ENCODE measurements around the gene VPS26A. TPM values are rescaled to one million over a fixed set of nuclear protein-coding genes. Genes with fewer than 3 reads are reported as not detected.

VPS26A gene
- total RNA-seq: 10 to 100 TPM; 33.5 to 66.0 TPM

- H3K27ac Mint-ChIP-seq: peak within 1 kb of the TSS; percentile 95 to 96
- ATAC-seq: peak; percentile 88 to 94
- peak; percentile 99 for DNase-seq (ENCODE audit: low spot score in 2 of 2)
- peaks cover 0 to 7% of the 10 kb centered on the region in 2 donors for H3K36me3 Mint-ChIP-seq
- H3K9me3 Mint-ChIP-seq: no peaks in the 10 kb centered on the region
These were observed at the start of gene VPS26A for GRCh38 chr10:69123747-69124562. VPS26A (plus strand) TSS chr10:69124178; CDS start chr10:69124278, 100 bp downstream.

DNA sequence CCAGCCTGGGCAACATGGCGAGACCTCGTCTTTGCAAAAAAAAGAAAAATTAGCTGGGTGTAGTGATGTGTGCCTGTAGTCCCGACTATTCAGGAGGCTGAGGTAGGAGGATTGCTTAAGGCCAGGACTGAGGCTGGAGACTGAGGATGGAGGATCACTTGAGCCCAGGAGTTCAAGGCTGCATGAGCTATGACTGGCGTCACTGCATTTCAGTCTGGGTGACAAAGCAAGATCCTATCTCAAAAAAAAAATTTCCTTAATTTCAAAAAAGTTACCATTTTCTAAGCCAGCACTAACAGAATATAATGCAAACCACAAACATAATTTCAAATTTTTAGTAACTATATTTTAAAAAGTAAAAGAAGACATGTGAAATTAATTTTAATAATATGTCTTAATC, 49.4 kb upstream of the VPS26A start:
- Mint-ChIP-seq H3K36me3 (no peaks in the 10 kb centered on the region), H3K27ac (peak overlapping the region in 1 of 2 donors; percentile 46), H3K9me3 (no peaks in the 10 kb centered on the region)
- no peak for ATAC-seq
- no peak for DNase-seq (ENCODE audit: low spot score in 2 of 2)

- DNase-seq (ENCODE audit: low spot score in 2 of 2) (no peak), ATAC-seq (no peak)
- H3K36me3 Mint-ChIP-seq: no peaks in the 10 kb centered on the region
- H3K27ac Mint-ChIP-seq: no peak overlapping the region
- no peaks in the 10 kb centered on the region for H3K9me3 Mint-ChIP-seq
These were observed 48.5 kb upstream of the VPS26A start for GRCh38 chr10:69075431-69075830.

- ATAC-seq: no peak
- H3K9me3 Mint-ChIP-seq: no peaks in the 10 kb centered on the region
These were observed 45.7 kb upstream of the VPS26A start for GRCh38 chr10:69078311-69078710.

GRCh38 chr10:69080226-69080625, 43.8 kb upstream of the VPS26A start:
- ATAC-seq: no peak
- no peak overlapping the region for H3K27ac Mint-ChIP-seq
- H3K9me3 Mint-ChIP-seq: no peaks in the 10 kb centered on the region
- DNase-seq (ENCODE audit: low spot score in 2 of 2): no peak
- H3K36me3 Mint-ChIP-seq: peaks cover 0 to 2% of the 10 kb centered on the region in 2 donors

More at GRCh38 chr10:69078311-69078710, 45.7 kb upstream of the VPS26A start:
- Mint-ChIP-seq H3K36me3 (no peaks in the 10 kb centered on the region), H3K27ac (no peak overlapping the region)
- no peak for DNase-seq (ENCODE audit: low spot score in 2 of 2)

DNA sequence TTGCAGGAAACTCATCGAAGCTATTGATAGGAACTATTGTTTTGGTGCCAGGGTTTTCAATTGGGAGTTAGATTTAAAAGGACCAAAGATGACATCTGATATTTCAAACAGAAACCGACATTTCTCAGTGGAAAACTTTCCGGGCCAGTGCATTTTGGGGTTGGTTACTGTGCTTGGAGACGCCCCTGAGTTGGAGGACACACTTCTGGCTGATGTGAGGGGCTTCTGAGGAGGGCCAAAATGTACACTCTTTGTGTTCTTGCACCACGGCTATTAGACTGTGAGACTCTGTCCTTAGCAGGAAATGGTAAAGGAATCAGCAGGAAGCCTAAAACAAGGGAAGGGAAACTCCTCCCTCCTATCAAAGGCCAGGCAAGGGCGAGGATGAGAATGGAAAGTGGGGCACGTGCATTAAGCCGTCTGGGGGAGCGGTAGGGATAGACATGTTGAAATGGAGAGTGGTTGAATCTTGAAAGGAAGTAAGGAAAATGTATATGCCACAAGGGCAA, 37.9 kb upstream of the VPS26A start:
- Mint-ChIP-seq H3K9me3 (peaks cover 0 to 7% of the 10 kb centered on the region in 2 donors), H3K36me3 (peaks cover 18 to 36% of the 10 kb centered on the region in 2 donors), H3K27ac (peak overlapping the region; percentile 89 to 100)
- ATAC-seq (no peak), DNase-seq (ENCODE audit: low spot score in 2 of 2) (no peak)

- Mint-ChIP-seq H3K36me3 (peaks cover 21 to 42% of the 10 kb centered on the region in 2 donors), H3K27ac (peak within 1 kb of the TSS; percentile 98 to 100), H3K9me3 (peaks cover 0 to 7% of the 10 kb centered on the region in 2 donors)
- peak; percentile 73 to 81 for DNase-seq (ENCODE audit: low spot score in 2 of 2)
- peak; percentile 56 to 63 for ATAC-seq
These were observed 36.1 kb upstream of the VPS26A start, which contains the start of gene SRGN for GRCh38 chr10:69087590-69088470. SRGN (plus strand) TSS chr10:69088103; CDS start chr10:69088158, 55 bp downstream.

GRCh38 chr10:69088471-69088769, 35.6 kb upstream of the VPS26A start:
- Mint-ChIP-seq H3K36me3 (peaks cover 21 to 48% of the 10 kb centered on the region in 2 donors), H3K27ac (peak overlapping the region; percentile 98 to 100), H3K9me3 (peaks cover 0 to 7% of the 10 kb centered on the region in 2 donors)
- DNase-seq (ENCODE audit: low spot score in 2 of 2) (peak in 1 of 2 donors; percentile 32), ATAC-seq (peak in 1 of 2 donors; percentile 9)

GRCh38 chr10:69088801-69089501, 35.0 kb upstream of the VPS26A start:
- ATAC-seq: peak; percentile 14 to 28
- DNase-seq (ENCODE audit: low spot score in 2 of 2): peak in 1 of 2 donors; percentile 43
- Mint-ChIP-seq H3K27ac (peak overlapping the region; percentile 98 to 100), H3K9me3 (peaks cover 0 to 7% of the 10 kb centered on the region in 2 donors), H3K36me3 (peaks cover 21 to 50% of the 10 kb centered on the region in 2 donors)

DNA sequence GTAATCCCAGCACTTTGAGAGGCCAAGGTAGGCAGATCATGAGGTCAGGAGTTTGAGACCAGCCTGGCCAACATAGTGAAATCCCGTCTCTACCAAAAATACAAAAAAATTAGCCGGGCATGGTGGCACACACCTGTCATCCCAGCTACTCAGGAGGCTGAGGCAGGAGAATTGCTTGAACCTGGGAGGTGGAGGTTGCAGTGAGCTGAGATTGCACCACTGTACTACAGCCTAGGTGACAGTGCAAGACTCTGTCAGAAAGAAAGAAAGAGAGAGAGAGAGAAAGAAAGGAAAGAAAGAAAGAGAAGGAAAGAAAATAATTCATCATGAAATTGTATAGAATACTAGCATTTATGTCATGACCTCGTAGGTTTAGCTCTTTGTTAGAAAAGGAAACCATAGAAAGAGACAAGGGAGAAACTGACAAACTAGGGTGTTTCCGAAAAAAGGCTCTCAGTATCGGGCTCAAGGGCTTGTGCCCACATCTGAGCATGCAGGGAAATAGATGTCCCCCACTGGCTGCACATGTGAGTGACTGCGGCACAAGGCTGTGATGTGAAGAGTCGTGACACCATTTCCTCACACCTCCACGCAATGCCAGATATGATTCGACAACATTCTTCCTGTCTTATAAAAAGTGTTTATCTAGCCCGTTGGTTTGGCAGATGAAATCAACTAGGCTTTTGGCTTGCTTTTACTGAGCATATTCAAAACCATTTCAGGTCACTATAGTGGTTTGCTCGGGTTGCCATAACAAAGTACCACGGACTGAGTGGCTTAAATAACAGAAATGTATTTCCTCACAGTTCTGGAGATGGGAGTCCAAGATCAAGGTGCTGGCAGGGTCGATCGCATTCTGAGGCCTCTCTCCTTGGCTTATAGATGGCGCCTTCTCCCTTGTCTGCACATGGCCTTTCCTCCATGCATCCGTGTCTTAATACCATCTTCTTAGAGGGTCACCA, 34.1 kb upstream of the VPS26A start:
- H3K36me3 Mint-ChIP-seq: peaks cover 21 to 50% of the 10 kb centered on the region in 2 donors
- peak; percentile 81 to 82 for ATAC-seq
- H3K27ac Mint-ChIP-seq: peak overlapping the region; percentile 98 to 100
- H3K9me3 Mint-ChIP-seq: peaks cover 0 to 7% of the 10 kb centered on the region in 2 donors
- DNase-seq (ENCODE audit: low spot score in 2 of 2): peak; percentile 77 to 89

DNA sequence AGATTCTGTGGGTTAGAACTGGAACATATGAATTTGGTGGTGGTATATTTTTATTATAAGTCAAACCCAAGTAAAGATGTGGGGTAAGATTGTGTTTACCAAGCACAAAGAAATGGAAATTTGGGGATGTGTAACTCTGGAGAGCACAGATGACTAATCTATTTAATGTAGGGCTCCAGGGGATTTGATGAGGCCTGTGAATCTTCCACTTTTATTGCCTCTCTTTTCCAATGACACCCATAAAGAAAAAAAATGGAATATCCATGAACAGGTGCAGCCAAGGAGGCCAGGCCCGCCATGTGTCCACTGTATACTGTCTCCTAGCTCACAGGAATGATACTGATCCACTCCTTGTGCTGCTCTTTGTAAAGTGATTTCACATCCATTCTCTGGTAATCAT, 33.3 kb upstream of the VPS26A start:
- H3K27ac Mint-ChIP-seq: peak overlapping the region; percentile 98 to 100
- no peak for DNase-seq (ENCODE audit: low spot score in 2 of 2)
- peaks cover 21 to 48% of the 10 kb centered on the region in 2 donors for H3K36me3 Mint-ChIP-seq
- peak in 1 of 2 donors; percentile 0 for ATAC-seq
- peaks cover 0 to 7% of the 10 kb centered on the region in 2 donors for H3K9me3 Mint-ChIP-seq

DNA sequence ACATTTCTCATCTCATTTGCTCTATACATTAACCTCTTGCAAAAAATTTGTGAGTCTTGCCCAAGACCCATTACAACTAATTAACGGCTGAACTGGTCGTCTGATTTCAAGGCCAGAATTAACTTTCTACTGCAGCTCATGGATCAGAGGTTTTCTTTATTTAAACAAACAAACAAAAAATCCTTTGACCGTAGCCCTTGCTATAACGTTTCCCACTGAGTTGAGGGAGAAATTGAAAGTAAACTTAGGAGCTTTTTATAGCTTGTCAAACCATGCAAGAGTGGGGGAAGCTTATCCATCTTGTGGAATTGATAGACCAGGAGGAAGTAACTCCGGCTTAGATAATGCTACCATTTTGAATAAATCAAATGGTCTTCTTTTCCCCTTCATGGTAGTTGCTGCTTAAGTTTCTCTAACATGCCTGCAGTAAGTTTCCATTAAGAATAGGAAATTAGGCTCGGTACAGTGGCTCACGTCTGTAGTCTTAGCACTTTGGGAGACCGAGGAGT, 32.8 kb upstream of the VPS26A start:
- peak overlapping the region; percentile 98 to 100 for H3K27ac Mint-ChIP-seq
- peaks cover 21 to 46% of the 10 kb centered on the region in 2 donors for H3K36me3 Mint-ChIP-seq
- no peak for DNase-seq (ENCODE audit: low spot score in 2 of 2)
- peaks cover 0 to 4% of the 10 kb centered on the region in 2 donors for H3K9me3 Mint-ChIP-seq
- ATAC-seq: no peak

DNA sequence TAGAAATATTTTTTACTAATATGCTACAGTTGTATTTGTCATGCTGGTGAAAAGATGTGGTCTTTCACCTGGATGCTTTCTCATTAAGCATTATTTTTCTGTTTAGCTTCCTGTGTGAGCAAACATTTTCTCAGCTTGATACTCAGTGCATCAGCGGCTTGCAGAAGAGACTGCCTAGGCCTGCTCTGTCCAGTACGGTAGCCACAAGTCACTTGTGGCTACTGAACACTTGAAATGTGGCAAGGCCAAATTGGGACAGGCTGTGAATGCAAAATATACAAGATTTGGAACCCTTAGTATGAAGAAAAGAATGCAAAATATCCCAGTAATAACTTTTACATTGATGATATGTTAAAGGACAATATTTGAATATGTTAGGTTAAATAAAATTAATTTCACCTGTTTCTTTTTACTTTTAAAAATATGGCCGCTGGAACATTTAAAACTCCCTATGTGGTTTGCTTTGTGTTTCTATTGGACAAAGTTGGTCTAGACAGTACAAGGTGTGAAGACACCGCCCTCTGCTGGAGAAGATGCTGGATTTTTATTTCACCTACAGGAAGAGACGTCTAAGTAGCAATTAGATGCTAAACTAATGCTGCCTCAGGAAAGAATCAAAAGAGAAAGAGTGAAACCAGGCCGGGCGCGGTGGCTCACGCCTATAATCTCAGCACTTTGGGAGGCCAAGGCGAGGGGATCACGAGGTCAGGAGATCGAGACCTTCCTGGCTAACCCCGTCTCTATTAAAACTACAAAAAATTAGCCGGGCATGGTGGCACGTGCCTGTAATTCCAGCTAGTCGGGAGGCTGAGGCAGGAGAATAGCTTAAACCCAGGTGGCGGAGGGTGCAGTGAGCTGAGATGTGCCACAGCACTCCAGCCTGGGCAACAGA, 30.8 kb upstream of the VPS26A start:
- Mint-ChIP-seq H3K9me3 (peaks cover 0 to 3% of the 10 kb centered on the region in 2 donors), H3K36me3 (peaks cover 28 to 44% of the 10 kb centered on the region in 2 donors), H3K27ac (peak overlapping the region; percentile 58 to 79)
- DNase-seq (ENCODE audit: low spot score in 2 of 2) (peak in 1 of 2 donors; percentile 79), ATAC-seq (no peak)

DNA sequence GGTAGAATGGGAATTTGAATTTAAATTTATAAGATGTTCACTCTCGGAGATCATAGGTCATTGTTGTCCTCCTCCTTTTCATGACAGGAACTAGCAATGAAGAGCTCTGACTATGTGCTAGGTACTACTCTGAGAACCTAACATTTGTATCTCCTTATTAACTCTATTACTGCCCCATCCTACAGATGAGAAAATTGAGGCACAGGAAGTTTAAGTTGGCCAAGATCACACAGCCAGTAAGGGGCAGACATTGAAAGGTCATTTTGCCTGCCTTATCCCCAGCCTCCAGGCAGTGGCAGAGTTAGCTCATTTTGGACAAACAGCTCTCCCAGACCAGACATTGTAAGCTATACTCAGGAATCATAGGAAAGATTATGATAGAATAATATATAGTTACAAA, 30.0 kb upstream of the VPS26A start:
- no peak for ATAC-seq
- Mint-ChIP-seq H3K9me3 (peaks cover 0 to 1% of the 10 kb centered on the region in 2 donors), H3K36me3 (peaks cover 24 to 39% of the 10 kb centered on the region in 2 donors), H3K27ac (peak overlapping the region in 1 of 2 donors; percentile 79)
- no peak for DNase-seq (ENCODE audit: low spot score in 2 of 2)
